NCI-H345 (cell line): ENCODE results near the gene KCNQ1.

Experiments
- DNase-seq: peaks from one replicate; lab custom pipeline; 2025; lab: John Stamatoyannopoulos, UW

Gene KCNQ1

DNA sequence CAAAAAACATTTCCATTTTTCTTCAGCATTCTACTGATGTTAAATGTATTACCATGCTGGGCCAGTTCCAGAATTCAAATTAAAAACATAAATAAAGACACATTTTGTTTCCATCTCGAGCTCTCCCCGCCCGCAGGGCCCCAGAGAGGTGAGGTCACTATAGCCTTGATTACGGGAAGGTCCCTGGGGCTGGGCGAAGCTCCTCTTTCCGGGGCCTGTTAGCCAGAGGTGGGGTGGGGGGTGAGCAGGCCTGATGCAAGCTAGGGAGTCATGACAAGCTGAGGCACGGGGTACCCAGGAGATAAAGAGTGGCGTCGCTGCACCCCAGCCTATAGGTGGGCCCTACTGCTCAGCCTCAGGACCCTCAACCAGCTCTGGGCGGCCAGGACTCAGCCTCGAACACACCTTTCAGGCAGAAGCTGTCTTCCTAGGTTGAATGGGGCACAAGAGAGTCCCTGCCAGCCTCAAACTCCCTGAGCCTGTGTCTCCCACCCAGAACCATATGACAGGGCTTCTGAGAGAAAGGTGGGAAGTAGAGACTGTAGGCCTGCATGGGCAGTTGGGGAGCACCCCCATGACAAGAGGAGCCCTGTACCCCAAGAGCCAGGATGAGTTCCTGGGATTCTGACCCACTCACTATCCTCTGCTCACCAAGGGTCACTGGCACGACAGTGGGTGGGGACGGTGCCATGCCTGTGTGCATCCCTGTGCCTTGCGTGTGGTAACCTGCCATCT lies 220.2 kb downstream of the KCNQ1 start:
- DNase-seq = no peak

DNA sequence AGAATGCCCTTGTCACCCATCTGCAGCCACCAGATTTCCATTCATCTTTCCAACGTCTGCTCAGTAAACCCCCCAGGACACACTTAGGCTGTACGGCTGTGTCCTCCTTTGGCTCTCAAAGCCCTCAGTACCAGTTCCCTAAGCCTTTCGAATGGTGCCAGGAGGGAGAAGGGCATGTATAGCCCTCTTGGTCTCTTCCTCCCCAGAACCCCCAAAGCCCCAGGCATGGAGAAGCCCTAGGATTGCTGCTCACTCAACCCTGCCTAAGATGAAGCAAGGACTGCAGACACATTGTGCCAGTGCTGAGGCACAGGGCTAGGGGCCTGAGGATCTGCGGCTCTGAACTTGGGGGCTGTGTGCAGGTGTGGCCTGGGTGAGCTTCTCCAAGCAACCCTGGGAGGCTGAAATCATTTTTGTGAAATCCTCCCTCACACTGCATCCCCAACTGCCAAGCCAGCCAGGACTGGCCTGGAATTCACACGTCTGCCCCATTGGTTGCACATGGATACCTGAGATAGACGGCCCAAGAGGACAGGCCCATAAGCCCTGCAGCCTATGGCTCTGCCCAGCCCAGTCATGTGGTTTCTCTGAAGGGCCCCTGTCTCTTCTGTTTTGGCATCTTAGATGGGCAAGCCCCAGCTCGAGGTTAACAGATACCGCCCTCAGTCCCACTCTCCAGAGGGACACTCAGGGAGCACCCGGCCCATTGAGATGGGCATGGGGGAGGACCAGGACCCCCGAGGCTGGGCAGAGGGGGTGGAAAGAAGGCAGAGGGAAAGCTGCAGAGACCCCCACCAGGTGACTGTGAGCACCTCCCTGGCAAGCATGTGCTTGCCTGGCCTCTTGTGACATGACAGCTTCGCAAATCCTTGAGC lies 221.0 kb downstream of the KCNQ1 start:
- DNase-seq = no peak

DNA sequence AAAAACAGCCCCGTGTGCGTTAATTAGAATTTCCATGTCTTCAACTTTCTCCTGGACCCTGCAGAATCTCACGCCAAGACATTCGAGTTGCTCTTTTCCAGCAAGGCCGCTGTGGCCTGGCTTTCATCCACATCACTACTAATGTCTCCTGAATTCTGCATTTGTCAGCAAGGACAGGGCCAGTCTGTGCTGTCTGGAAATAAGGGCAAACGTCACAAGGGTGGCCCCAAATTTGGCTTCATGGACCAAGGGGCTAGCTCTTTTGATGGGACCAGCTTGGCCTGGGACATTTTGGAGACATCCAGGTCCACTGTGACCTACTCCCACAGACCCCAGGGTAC lies 221.6 kb downstream of the KCNQ1 start:
- no peak for DNase-seq

DNA sequence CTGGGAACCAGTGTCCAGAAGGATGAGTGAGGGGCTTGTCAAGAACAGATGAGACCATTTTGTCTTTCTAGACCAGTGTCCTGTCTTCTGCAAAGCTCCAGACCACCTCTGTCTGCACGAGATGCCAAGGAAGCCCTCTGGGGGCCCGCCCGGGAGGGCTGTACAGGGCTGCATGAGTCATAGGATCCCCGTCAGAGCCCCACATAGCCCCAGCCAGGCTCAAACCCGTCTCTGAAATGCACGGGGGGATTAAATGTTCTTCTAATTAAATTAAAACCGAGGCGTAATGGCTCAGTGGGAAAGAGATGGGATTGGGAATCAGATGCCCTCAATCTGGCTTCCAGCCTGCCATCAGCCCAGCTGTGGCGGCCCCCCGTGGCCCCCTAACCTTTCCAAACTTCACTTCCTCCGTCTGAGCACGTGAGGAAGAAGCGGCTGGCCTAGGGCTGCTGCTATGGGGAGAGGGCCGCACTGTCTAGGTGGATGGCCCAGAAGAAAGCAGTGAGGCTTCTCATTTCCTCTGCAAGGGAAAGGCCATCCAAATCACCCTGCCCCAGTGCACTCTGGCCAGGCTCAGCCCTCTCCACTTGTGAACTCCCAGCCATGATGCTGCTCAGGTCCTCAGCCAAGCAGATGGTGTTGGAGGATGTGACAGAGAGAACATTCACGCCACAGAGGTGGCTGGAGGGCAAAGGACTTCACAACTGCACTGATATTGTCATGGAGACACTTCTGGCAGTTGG lies 222.2 kb downstream of the KCNQ1 start:
- DNase-seq = no peak

DNA sequence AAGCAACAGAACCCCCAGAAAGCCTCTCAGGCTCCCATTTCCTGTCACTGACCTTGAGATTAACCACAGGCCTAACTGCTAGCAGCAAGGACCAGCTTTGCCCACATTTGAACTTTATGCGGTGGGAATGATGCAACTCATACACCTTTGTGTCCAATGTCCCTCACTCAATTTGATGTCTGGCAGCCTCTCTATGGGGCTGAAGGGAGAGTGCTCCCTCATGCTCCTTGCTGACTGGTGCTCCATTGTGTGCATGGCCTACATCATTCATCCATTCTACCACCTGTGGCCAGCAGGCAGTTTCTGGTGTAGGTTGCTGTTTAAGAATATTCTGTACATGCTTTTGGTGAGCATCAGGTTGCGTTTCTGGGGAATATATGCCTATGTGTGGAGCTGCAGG lies 223.1 kb downstream of the KCNQ1 start:
- DNase-seq = no peak

DNA sequence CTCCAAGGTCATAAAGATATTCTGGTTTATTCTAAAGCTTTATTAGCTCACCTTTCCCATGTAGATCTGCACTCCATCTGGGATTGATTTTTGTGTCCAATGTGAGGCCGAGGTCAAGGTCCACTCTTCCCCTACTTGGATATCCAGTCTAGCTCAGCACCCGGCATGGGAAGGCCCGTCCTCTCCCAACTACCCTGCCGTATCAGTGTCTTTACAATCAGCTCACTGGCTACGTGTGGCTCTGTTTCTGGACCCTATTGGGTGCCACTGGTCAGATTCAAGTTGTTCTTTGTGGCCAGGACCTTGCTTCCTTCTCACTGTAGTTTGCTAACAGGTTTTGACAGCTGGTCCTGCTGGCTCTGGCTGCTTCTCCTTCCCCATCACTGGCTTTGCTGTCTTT lies 224.1 kb downstream of the KCNQ1 start:
- DNase-seq = no peak

DNA sequence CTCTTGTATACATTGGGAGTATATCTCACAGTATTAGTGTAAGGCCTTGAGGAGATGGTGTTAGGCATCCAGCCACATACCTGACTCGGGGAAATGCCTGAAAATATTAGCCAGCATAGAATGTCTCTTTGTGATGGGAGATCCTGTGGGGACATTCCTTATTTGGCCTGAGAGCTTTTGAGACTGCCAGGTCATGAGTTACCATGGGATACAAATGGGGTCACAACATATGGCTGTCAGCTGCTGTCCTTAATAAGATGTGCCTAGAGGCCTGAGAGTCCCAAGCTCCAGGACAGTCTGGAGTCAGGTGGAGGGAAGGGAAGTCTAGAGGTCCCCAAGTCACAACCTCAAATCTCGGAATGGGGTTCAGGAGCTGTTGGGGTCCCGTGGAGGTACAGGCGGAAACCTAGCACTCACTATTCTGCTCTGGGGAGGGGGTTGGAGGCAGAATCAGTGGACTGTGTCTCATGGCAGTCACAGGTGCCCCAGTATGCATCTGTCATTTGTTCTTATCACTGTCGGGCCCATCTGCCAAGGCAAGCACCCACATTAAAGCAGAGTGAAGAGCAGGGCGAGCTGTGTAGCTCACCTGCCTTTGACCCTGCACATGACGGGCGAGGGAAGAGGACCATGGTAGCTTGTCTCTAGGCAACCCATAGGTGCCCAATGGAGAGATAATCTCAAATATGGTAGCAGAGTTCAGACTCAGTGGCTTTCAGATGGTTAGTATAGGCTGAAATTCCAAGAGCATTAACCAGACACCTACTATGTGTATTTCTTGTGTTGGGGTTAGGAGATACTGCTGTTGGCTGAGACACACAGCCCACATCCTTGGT lies 225.0 kb downstream of the KCNQ1 start:
- no peak for DNase-seq

DNA sequence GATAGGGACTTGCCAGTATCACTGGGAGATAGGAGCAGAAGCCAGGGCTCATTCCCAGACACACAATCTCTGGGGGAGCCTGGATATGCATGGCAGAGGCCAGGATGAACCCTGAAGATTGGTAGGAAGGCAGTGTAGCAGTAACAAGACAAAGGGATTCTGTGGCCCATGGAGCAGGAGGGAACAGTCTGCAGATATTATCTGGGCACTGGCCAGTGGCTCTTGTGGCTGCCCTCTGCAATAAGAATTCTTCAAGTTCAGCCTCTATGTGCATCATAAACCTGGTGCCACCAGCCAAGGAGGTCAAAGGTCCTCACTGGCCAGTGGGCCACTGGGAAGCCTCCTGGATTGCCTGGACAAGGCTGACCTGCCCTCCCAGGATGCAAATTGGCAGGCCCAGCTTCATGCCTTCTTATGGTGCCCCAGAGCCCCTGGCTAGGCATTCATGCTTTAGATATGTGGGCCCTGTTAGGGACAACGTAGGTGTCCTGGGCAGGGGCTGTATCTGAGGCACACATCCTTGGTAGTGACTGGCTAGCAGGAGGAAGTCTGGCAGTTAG lies 225.8 kb downstream of the KCNQ1 start:
- DNase-seq = no peak

DNA sequence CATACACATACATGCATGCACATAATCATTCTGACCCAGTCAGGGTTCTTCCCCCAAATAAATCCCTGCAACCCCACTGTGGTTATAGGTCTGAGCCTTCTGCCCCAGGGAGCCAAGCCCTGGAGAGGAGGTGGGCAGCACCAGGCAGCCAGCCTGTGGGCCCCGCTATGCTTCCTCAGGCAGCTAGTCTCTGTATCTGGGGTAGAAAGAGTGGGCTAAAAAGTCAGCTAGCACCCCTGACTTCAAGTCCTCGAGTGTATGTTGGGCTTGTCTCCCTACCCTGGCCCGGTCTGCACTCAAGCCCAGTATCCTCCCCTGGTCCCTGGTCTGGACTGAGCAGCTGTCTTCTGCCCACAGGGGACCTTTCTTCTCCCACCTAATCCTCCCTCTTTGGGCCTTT lies 226.9 kb downstream of the KCNQ1 start:
- no peak for DNase-seq

DNA sequence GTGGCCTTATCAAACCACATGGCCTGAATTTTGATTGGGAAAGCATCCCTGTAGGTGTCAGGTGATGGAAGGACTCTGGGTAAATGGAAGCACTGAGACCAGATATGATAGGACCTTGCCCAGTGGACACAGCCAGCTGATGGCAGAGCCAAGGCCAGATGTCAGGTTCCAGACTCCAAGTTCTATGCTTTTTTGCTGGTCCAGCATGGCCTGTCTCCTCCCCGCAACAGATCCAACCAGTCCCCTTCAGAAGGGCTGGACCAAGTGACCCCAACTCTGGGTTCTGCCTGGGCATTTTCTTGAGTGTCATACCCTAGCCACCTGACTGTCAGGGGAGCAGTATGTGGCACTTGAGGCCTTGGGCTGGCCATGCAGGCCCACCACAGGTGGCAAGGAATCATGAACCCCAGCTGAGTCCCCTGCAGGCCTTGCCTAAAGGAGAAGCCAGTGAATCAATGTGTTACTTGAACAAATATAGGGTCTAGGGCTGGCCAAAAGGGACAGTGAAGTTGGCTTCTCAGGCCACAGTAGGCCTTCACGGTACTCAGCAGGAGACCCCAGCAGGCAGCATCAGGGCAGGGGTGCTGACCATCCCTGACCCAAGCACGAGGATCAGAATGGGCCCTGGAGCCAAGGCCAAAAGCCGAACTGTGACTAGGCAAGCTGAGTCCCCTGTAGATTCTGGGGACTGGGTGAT lies 227.9 kb downstream of the KCNQ1 start:
- no peak for DNase-seq

DNA sequence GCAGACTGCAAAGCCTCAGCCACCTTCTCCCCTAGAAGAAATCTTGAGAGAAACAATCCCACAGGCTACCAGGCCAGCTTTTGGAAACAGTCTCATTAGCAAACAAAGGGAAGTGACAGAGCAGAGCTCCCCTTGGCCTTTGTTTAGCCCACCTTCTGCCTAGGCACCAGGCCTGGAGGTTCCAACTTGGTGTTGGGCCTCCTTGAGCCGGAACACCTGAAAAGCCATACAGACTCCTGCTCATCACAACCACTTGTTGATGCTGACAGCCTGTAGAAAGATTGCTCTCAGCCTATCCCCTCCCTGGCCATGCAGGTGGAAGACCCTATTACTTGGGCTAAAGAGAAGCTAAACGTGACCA lies 228.4 kb downstream of the KCNQ1 start:
- DNase-seq = no peak

DNA sequence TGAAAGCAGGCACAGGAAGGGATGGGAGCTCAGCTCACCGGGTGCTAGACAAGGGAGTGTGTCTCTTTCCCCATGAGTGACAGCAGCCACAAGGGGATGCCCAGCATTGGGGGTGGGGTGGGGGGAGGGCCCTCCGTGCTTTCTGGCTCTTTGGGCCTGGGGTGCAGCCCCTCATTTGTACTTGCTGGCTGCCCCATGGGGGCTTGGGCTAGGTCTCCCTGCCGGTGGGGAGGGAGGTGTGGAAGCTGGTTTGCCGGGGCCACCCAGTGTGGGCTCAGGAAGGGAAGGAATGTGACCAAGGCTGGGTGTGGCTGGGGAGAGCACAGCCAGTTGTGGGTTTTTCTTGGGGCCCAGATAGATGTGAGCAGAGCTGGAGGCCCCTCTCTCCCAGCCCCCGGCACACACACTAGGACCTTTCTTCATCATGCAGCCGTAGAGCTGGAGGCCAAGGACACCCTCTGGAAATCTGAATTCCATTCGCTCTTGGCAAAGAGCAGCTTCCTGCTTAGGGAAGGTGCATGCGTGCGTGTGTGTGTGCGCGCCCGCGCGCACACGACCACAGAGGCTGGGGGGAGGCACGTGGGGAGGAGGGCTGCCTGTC lies 229.2 kb downstream of the KCNQ1 start:
- no peak for DNase-seq

DNA sequence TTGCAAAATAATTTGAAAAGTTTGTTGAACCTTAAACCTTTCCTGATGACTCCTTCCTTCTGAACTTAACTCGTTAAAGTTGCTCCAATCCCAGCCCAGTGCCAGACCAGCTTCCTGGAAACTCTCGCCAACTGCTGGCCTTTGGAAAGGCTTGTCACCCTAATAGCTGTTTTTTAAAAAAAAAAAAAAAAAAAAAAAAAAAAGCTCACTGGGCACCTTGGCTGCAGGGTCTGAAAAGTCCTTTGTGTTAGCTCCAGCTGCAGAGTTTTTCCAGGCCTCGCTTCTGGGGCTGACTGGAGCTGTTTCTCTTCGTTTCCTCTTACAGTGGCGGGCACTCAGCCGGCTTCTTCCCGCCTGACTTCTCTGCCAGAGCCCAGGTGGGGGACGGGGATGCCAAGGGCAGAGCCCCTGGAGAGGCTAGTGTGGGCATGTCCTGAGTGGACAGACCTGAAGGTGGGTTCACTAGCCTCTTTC lies 229.9 kb downstream of the KCNQ1 start:
- DNase-seq = no peak

DNA sequence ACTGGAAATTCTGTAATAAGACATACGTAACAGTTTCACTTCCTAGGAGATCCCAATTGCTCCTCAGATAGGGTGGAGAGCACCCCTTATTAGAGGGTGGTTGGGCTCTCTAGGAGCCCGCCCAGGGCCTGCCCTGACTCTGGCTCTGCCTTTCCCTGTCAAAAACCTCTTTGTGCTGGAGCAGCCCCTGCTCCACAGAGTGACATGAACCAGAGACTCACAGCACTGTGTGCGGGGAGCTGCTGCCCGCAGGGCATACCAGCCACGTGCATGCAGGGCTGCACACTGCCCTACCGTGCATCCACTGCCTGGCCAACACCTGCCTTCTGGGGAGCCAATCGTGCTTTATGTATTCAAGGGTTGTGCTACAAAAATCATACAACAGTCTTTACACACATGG lies 230.7 kb downstream of the KCNQ1 start:
- DNase-seq = no peak

DNA sequence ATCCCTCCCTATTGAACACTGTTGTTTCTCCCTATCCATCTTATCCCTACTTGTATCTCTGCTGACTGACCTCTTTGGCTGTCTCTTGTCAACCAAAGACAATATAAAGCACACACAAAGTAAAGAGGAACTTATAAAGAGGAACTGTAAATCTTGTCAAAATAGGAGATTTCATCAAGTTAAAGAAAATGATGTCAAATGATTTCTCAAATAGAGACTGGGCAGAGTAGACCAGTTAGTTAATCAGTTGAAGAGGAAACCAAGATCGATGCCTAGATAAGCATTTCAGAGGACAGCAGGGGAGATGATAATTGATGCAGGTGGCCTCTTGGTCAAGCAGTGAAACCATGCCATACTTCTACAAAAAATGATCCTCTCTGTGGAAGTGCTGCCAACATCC lies 232.3 kb downstream of the KCNQ1 start:
- no peak for DNase-seq

DNA sequence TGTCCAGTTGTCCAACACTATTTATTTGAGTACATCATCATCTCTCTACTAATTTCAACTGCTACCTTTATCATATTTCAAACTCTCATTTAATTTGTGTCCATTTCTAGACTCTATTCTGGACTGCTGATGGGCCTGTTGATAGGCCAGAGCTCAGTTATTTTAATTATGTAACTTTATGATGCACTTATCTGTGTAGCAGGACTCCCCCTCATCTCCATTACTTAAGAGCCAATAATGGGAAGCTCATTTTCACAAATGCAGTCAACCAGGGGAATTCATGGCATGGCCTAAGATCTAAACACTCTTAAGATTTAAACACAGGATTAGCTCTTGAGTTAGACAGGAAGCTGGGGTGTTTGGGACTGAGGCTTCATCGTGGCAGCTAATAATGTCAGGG lies 233.6 kb downstream of the KCNQ1 start:
- no peak for DNase-seq

DNA sequence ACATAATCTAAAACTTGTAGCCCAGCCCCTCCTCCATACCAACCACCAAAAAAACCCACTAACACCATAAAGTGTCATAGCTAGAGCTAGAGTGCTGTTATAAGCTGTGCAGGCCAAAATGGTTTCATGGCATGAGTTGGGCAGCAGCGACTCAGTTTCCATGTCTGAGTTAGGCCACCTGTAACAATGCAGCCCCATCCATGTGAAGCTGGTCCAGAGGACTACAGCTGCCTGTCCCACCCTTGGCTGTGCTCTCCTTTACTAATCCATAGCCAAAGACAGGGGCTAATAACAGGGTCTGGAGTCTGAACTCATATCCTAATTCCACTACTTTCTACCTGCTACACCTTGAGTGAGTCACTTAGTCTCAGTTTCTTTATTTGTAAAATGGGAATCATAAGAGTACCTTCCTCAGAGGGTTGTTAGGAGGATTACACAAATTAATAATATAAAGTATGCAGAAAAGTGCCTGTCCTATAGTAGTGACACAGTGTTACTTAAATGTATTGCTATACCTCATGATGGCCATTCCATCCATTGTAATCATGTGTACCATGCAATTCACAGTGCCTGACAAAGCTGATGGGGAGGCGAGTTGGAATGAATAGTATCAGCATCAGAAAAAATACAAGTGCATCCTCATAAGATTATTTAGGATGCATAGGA lies 234.3 kb downstream of the KCNQ1 start:
- no peak for DNase-seq

DNA sequence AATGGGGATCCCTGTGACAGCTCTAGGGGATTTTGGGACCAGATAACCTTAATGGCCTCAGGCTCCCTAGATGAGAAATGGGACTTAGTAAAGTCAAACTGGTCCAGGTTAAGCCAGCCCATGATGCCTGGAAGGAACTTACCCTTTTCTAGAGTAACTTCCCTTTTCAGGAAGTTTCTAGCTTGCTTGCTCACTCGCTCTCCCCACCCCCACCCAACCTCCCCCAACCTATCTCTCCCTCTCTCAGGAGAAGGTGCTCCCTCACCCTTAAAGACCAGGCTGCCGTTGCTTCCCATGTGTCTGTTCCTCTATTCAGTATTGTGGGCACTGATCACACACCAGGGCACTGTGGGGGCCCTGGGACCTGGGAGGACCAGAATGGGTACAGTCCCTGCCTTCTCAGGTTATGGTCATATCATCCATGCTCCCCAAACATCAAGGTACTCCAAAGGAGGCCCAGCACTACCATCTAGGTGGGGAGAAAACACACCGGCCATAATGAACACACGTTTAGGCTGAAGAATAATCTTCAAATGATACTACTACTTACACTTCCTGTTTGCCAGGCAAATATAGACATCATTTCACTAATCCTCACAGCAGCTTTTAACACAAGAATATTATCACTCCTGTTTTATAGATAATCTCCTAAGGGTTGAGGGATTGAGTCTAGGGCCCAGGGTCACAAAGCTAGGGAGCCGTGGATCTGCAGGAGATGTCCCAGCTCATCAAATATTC lies 236.8 kb downstream of the KCNQ1 start:
- DNase-seq = no peak

DNA sequence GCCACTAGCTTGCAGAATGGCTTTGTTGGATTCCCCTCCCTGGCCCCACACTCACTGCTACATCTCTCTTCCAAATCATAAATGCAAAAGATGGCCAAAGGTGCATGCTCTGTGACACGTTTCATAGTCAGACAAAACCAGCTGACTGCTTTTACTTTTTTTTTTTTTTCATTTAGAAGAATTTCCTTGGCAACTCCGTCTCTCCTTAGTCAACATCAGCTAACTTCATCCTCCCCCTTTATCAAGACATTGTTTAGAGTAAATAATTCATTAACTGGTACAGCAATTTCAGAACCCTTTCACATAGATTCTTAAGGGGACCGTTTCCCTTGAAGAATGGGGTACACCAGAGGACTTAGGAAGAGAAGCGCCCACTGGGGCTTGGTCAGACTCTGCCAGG lies 239.0 kb downstream of the KCNQ1 start:
- no peak for DNase-seq
